Measurements from ENCODE around the gene STK24.

STK24 gene

GRCh38 chr13:98478189-98479129 lies 98.4 kb downstream of the STK24 start:
- DNase-seq (ENCODE audit: insufficient read length, low spot score) (peak; percentile 46), FAIRE-seq (peak; percentile 6)
- no peak for TF ChIP-seq CTCF (IDR thresholded peaks at IDR 0.05; ENCODE audit: insufficient read depth, missing control alignments)

- FAIRE-seq (no peak), DNase-seq (ENCODE audit: insufficient read length, low spot score) (no peak)
- TF ChIP-seq CTCF (IDR thresholded peaks at IDR 0.05; ENCODE audit: insufficient read depth, missing control alignments): no peak
Measured at GRCh38 chr13:98476538-98476966, 100.4 kb downstream of the STK24 start.

DNA sequence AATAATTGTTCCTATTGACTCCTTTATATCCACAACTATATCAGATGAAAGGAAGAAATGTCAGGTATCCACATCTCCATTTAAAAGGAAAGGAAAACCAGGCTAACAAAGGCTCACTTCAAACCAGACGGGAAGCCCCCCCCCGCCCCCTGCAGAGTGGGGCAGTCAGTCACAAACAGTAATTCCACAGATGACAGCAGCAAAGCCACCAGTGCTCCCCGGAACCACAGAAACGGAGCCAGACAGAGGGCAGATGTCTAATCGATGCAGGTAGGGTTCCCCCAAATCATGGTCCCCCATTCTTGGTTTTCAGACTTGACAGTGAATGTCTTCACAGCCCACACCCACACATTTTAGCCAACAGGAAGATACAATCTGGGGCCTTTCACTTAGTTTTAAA lies 100.8 kb downstream of the STK24 start:
- DNase-seq (ENCODE audit: insufficient read length, low spot score): no peak
- FAIRE-seq: no peak
- no peak for TF ChIP-seq CTCF (IDR thresholded peaks at IDR 0.05; ENCODE audit: insufficient read depth, missing control alignments)

- FAIRE-seq: no peak
- DNase-seq (ENCODE audit: insufficient read length, low spot score): no peak
- no peak for TF ChIP-seq CTCF (IDR thresholded peaks at IDR 0.05; ENCODE audit: insufficient read depth, missing control alignments)
Measured at GRCh38 chr13:98475522-98475921, 101.4 kb downstream of the STK24 start.

DNA sequence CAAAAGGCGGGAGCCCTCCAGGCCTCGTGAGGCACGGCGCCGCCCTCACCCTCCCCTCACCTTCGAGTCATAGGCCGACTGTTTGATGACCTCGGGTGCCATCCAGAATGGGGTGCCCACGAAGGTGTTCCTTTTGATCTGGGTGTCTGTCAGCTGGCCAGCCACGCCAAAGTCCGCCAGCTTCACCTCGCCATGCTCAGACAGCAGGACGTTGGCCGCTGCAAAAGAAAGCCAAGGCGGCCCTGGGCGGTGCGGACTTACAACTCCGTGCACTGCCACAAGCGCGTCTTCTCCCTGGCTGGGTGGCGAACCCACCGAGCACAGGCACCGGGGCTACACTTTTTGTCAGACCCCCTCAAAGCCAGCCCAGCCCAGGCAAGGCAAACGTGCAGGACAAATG lies 102.1 kb downstream of the STK24 start:
- no peak for TF ChIP-seq CTCF (IDR thresholded peaks at IDR 0.05; ENCODE audit: insufficient read depth, missing control alignments)
- no peak for DNase-seq (ENCODE audit: insufficient read length, low spot score)
- FAIRE-seq: no peak

DNA sequence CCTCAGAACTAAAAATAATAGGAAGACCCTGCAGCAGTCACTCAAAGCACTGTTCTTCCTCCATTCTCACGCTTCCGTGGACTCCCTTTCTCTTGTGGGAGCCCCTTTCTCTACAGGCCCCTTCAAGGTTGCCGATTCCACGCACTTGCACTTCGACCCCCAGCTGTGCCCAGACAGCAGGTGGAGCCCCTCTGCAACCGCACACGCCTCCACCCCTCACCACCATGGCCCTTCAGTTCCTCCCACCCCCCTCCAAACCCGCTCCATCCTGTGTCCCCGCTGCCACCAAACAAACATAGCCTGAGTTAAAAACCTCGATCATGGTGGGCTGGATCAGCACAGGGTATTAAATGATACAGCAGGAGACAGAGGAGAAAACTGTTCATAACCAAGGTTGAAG lies 102.6 kb downstream of the STK24 start:
- FAIRE-seq: no peak
- no peak for DNase-seq (ENCODE audit: insufficient read length, low spot score)
- no peak for TF ChIP-seq CTCF (IDR thresholded peaks at IDR 0.05; ENCODE audit: insufficient read depth, missing control alignments)

DNA sequence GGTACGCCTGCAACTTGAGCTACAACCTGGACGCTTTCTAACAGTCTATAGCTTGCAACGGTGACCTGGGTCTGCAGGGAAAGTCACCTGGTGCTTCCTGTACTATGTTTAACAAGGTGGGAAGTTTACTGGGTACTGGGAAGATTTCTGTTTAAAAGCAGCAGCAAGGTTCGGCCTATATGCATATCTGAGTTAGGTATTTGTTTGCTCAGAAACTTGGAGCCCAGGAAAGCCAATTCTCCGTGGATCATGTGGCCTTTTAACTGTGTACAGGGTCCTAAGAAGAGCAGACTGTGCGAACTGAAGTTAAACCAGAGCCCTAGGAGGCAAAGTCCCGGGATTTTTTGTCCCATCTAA lies 103.1 kb downstream of the STK24 start:
- TF ChIP-seq CTCF (IDR thresholded peaks at IDR 0.05; ENCODE audit: insufficient read depth, missing control alignments): no peak
- DNase-seq (ENCODE audit: insufficient read length, low spot score) (no peak), FAIRE-seq (no peak)

All from D721Med (cell line).